Ishikawa (cell line): Measurements from ENCODE around the gene ZNF385C.

Experiments used
- CEBPB ChIP-seq: IDR thresholded peaks from 2 replicates; pipeline ENCODE4 v1.6.1; 2012
- CREB1 ChIP-seq: IDR thresholded peaks from 2 replicates; pipeline ENCODE4 v1.6.1; 2012; ENCODE audit warnings: low read depth
- EGR1 ChIP-seq: IDR thresholded peaks from 2 replicates; pipeline ENCODE4 v1.6.1; 2012
- EP300 ChIP-seq: IDR thresholded peaks from 2 replicates; pipeline ENCODE4 v1.6.1; 2012; ENCODE audit warnings: borderline replicate concordance
- FOXM1 ChIP-seq: IDR thresholded peaks from 2 replicates; pipeline ENCODE4 v1.6.1; 2012; ENCODE audit warnings: low read depth, borderline replicate concordance
- MAX ChIP-seq: IDR thresholded peaks from 2 replicates; pipeline ENCODE4 v1.6.1; 2012
- NFIC ChIP-seq: IDR thresholded peaks from 2 replicates; pipeline ENCODE4 v1.6.1; 2012
- RAD21 ChIP-seq: IDR thresholded peaks from 2 replicates; pipeline ENCODE4 v1.6.1; 2012; ENCODE audit warnings: low read depth
- REST ChIP-seq: IDR thresholded peaks from 2 replicates; pipeline ENCODE4 v1.6.1; 2012; ENCODE audit warnings: low read depth, mild to moderate bottlenecking
- TAF1 ChIP-seq: IDR thresholded peaks from 2 replicates; pipeline ENCODE4 v1.6.1; 2012; ENCODE audit warnings: low read depth, mild to moderate bottlenecking
- TCF12 ChIP-seq: IDR thresholded peaks from 2 replicates; pipeline ENCODE4 v1.6.1; 2012; ENCODE audit warnings: low read depth
- TEAD4 ChIP-seq: IDR thresholded peaks from 2 replicates; pipeline ENCODE4 v1.6.1; 2012
- USF1 ChIP-seq: IDR thresholded peaks from 2 replicates; pipeline ENCODE4 v1.6.1; 2012
- YY1 ChIP-seq: IDR thresholded peaks from 2 replicates; pipeline ENCODE4 v1.6.1; 2012; ENCODE audit warnings: low read depth
- ZBTB7A ChIP-seq: IDR thresholded peaks from 2 replicates; pipeline ENCODE4 v1.6.1; 2012; ENCODE audit warnings: low read depth

ZNF385C gene

GRCh38 chr17:42025191-42025579, 73.1 kb downstream of the ZNF385C start:
- no peak for TF ChIP-seq MAX
- no peak for TF ChIP-seq FOXM1
- TF ChIP-seq TAF1: no peak
- no peak for TF ChIP-seq ZBTB7A
- TF ChIP-seq USF1: no peak
- TF ChIP-seq TEAD4: no peak
- no peak for TF ChIP-seq NFIC
- TF ChIP-seq TCF12: no peak
- TF ChIP-seq RAD21: no peak
- no peak for TF ChIP-seq CEBPB
- no peak for TF ChIP-seq YY1
- no peak for TF ChIP-seq EP300
- no peak for TF ChIP-seq EGR1

- TF ChIP-seq TAF1 (no peak), YY1 (0 out of 2 replicates have a peak, but pooled peaks have one; percentile 22), NFIC (no peak), EP300 (peak; percentile 37; the same call in 1 of the 2 replicates), MAX (peak; percentile 41; the same call in 1 of the 2 replicates), FOXM1 (no peak), EGR1 (no peak), TCF12 (no peak), REST (no peak), USF1 (no peak), RAD21 (no peak), TEAD4 (no peak), ZBTB7A (no peak), CREB1 (no peak), CEBPB (peak; percentile 97)
These were observed 74.5 kb downstream of the ZNF385C start for GRCh38 chr17:42023524-42024349.

- TF ChIP-seq EGR1 (peak; percentile 43; the same call in 1 of the 2 replicates), USF1 (peak; percentile 31; the same call in 1 of the 2 replicates), TAF1 (peak; percentile 95), RAD21 (peak; percentile 12; the same call in 1 of the 2 replicates), CREB1 (peak; percentile 36; the same call in 1 of the 2 replicates), YY1 (peak; percentile 73), TEAD4 (peak; percentile 63), EP300 (peak; percentile 35; the same call in 1 of the 2 replicates), ZBTB7A (no peak), FOXM1 (no peak), MAX (peak; percentile 78), REST (no peak), NFIC (0 out of 2 replicates have a peak, but pooled peaks have one; percentile 14), TCF12 (peak; percentile 75)
These were observed 78.5 kb downstream of the ZNF385C start, which contains the start of gene NKIRAS2 for GRCh38 chr17:42019509-42020404. NKIRAS2 (plus strand) TSS chr17:42020090; CDS start chr17:42021578, 1,488 bp downstream.

- TF ChIP-seq FOXM1 (no peak), CEBPB (no peak), REST (no peak), CREB1 (no peak), ZBTB7A (no peak), YY1 (no peak), RAD21 (no peak), EP300 (no peak), EGR1 (no peak), TEAD4 (no peak), TCF12 (no peak), NFIC (no peak), TAF1 (no peak), MAX (no peak), USF1 (no peak)
These were observed 79.3 kb downstream of the ZNF385C start for GRCh38 chr17:42018988-42019387.
